Upper lobe of left lung (tissue), 6 donors: ENCODE measurements around the gene UMAD1. TPM values are rescaled to one million over a fixed set of nuclear protein-coding genes. Genes with fewer than 3 reads are reported as not detected.
A peak's percentile ranks its signal among the peaks of the same experiment; 100 is the strongest.
"Not testable (repeated sequence)": the region's sequence is repeated elsewhere in the genome, so short reads cannot be mapped to it uniquely, and the experiment has no call there.

Experiments
- ATAC-seq, 2 donors: fragments of 200-7000 bp; cut with Tn5 transposase; one replicate each; pipeline ENCODE4 v1.9.1; 2022; ENCODE audit warnings: mild to moderate bottlenecking in 2 of 2, moderate library complexity in 2 of 2; ENCODE audit not compliant: low FRiP score in 2 of 2
- DNase-seq, 2 donors: peaks; one replicate each; pipeline ENCODE4 v3.0.0-alpha.2; 2019 to 2020
- H3K27ac ChIP-seq, 4 donors: fragments of 200-600 bp; sonication (generic); one replicate each; pipeline ENCODE4 v1.5.1; 2016 to 2019
- H3K27me3 ChIP-seq, 4 donors: fragments of 200-600 bp; sonication (generic); one replicate each; pipeline ENCODE4 v1.5.1; 2017 to 2019
- H3K36me3 ChIP-seq, 4 donors: fragments of 200-600 bp; sonication (generic); one replicate each; pipeline ENCODE4 v1.5.1; 2016 to 2019
- H3K4me1 ChIP-seq, 4 donors: fragments of 200-600 bp; sonication (generic); one replicate each; pipeline ENCODE4 v1.5.1; 2018 to 2019
- H3K4me3 ChIP-seq, 4 donors: fragments of 200-600 bp; sonication (generic); one replicate each; pipeline ENCODE4 v1.5.1; 2017 to 2019; ENCODE audit warnings: mild to moderate bottlenecking in 2 of 4, moderate library complexity in 1 of 4
- H3K9me3 ChIP-seq, 4 donors: fragments of 200-600 bp; sonication (generic); one replicate each; pipeline ENCODE4 v1.5.1; 2018 to 2019
- CTCF ChIP-seq, 6 experiments: fragments of 450-650 bp in 4 of 6; fragments of 200-600 bp in 2 of 6; sonication (generic) in 2 of 6; IDR thresholded peaks; one replicate each; pipeline ENCODE4 v1.5.1; 2016 to 2019; ENCODE audit warnings: antibody characterized with exemption in 6 of 6
- EP300 ChIP-seq, 4 donors: sonication (generic); formaldehyde crosslinking; IDR thresholded peaks; one replicate each; pipeline ENCODE4 v1.5.1; 2017; ENCODE audit warnings: antibody characterized with exemption in 4 of 4, control low read depth in 2 of 4
- POLR2A ChIP-seq, 4 donors: fragments of 450-650 bp; IDR thresholded peaks; one replicate each; pipeline ENCODE4 v1.5.1; 2016 to 2017; ENCODE audit warnings: antibody characterized with exemption in 4 of 4, mild to moderate bottlenecking in 2 of 4
- POLR2AphosphoS5 ChIP-seq, 2 donors: sonication (generic); formaldehyde crosslinking; IDR thresholded peaks; one replicate each; pipeline ENCODE4 v1.5.1; 2017; ENCODE audit warnings: antibody characterized with exemption in 2 of 2
- WGBS, 2 donors: methylation state at CpG; one replicate each; pipeline ENCODE4 v1.1.5; 2017 to 2018; 5-methylcytosine and 5-hydroxymethylcytosine counted together
- total RNA-seq, 6 donors: library from RNA; depleted of rRNA in 4 of 6; stranded (reverse); fragments of >200 nt in 4 of 6; gene quantifications; one replicate each; pipeline versions ENCODE4 v1.1.0 to v1.2.1, GENCODE V29; 2016 to 2021
- donor health status: DM: no; HTN: no; CAD: no; lungs with moderate emphysema.
- donor health status: DM: no; HTN: yes; CAD: no; lungs with severe emphysema.

The UMAD1 gene
- total RNA-seq, 6 donors from 2014 or later = 8.4 to 29.7 (median 13.3) TPM

- TF ChIP-seq POLR2A (IDR thresholded peaks at IDR 0.05) = no peak
- TF ChIP-seq CTCF (IDR thresholded peaks at IDR 0.05) = no peak
- no peak for TF ChIP-seq EP300 (IDR thresholded peaks at IDR 0.05)
- Histone ChIP-seq H3K27me3 (no peaks in the 10 kb centered on the region), H3K27ac (no peak overlapping the region), H3K9me3 (no peaks in the 10 kb centered on the region), H3K4me3 (no peak overlapping the region), H3K36me3 (no peaks in the 10 kb centered on the region), H3K4me1 (peaks cover 0 to 3% (median 0%) of the 10 kb centered on the region in 4 donors)
- ATAC-seq (no peak), DNase-seq (no peak)
- WGBS, 2 donors = 81 to 86% methylated on average over 1 of the region's 1 CpG
These were observed 12.4 kb downstream of the UMAD1 start for GRCh38 chr7:7652798-7653540.

DNA sequence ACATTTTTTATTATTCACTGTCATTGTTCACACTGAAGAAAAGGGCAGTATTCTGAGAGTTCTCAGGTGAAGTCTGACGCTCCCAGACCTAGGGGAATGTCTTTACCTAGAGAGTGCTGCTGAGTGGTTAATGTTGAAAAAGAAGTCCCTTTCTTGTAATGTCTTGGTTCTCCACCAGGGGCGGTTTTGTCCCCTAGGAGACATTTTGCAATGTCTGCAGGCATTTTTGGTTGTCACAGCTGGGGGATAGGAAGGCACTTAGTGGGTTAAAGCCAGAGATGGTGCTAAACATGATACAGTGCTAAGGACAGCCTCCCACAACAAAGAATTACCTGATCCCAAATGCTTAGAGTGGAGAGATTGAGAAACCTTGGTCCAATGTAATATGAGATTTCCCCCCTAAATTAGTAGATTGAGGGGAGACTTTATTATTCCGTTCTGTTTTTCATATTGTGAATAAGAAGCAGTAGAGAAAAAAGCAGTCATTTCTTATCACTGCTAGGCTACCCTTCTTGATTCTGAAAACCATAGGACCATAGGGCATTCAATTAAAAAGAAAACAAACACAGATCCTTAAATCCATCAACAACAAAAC, 13.1 kb downstream of the UMAD1 start:
- Histone ChIP-seq H3K4me1 (peaks cover 0 to 3% (median 0%) of the 10 kb centered on the region in 4 donors), H3K4me3 (no peak overlapping the region), H3K36me3 (no peaks in the 10 kb centered on the region), H3K27ac (no peak overlapping the region), H3K27me3 (no peaks in the 10 kb centered on the region), H3K9me3 (no peaks in the 10 kb centered on the region)
- WGBS, 2 donors = 78 to 92% methylated on average over 3 of the region's 3 CpGs
- ATAC-seq (no peak), DNase-seq (no peak)
- TF ChIP-seq POLR2AphosphoS5 (IDR thresholded peaks at IDR 0.05) = no peak
- TF ChIP-seq CTCF (IDR thresholded peaks at IDR 0.05) = peak in 4 of 6 experiments; percentile 17 to 36 (median 28)

GRCh38 chr7:7654964-7655715, 14.6 kb downstream of the UMAD1 start:
- Histone ChIP-seq H3K36me3 (no peaks in the 10 kb centered on the region), H3K4me1 (peaks cover 0 to 3% (median 0%) of the 10 kb centered on the region in 4 donors), H3K27ac (no peak overlapping the region), H3K27me3 (no peaks in the 10 kb centered on the region), H3K9me3 (no peaks in the 10 kb centered on the region), H3K4me3 (no peak overlapping the region)
- TF ChIP-seq POLR2A (IDR thresholded peaks at IDR 0.05) (no peak), POLR2AphosphoS5 (IDR thresholded peaks at IDR 0.05) (no peak), EP300 (IDR thresholded peaks at IDR 0.05) (no peak), CTCF (IDR thresholded peaks at IDR 0.05) (no peak)
- DNase-seq (no peak), ATAC-seq (no peak)
- 60 to 73% methylated on average over 4 of the region's 4 CpGs for WGBS, 2 donors

DNA sequence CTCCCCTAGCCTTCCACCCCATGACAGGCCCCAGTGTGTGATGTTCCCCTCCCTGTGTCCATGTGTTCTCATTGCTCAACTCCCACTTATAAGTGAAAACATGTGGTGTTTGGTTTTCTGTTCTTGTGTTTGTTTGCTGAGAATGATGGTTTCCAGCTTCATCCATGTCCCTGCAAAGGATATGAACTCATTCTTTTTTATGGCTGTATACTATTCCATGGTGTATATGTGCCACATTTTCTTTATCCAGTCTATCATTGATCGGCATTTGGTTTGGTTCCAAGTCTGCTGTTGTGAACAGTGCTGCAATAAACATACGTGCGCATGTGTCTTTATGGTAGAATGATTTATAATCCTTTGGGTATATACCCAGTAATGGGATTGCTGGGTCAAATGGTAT, 15.9 kb downstream of the UMAD1 start:
- not testable (repeated sequence) for H3K36me3 ChIP-seq, H3K27me3 ChIP-seq, H3K4me3 ChIP-seq, H3K9me3 ChIP-seq, DNase-seq, ATAC-seq, H3K4me1 ChIP-seq, H3K27ac ChIP-seq
- 96 to 98% methylated on average over 3 of the region's 3 CpGs for WGBS, 2 donors

DNA sequence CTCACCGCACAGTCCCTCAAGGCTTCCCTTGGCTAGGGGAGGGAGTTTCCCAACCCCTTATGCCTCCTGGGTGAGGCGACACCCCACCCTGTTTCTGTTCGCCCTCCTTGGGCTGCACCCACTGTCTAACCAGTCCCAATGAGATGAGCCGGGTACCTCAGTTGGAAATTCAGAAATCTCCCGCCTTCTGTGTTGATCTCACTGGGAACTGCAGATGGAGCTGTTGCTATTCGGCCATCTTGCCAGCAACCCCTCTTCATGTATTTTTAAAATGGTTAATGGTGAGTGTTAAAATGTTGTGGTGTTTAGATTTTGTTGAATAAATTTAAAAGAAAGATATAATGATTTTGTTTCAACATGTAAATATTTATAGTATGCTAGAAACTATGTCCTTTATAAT, 22.0 kb downstream of the UMAD1 start:
- H3K27ac ChIP-seq = no peak overlapping the region
- H3K9me3 ChIP-seq = no peaks in the 10 kb centered on the region
- no peaks in the 10 kb centered on the region for H3K36me3 ChIP-seq
- 90 to 94% methylated on average over 6 of the region's 6 CpGs for WGBS, 2 donors
- TF ChIP-seq POLR2A (IDR thresholded peaks at IDR 0.05) (no peak), POLR2AphosphoS5 (IDR thresholded peaks at IDR 0.05) (no peak), EP300 (IDR thresholded peaks at IDR 0.05) (no peak), CTCF (IDR thresholded peaks at IDR 0.05) (no peak)
- H3K4me1 ChIP-seq = peaks cover 0 to 8% (median 7%) of the 10 kb centered on the region in 4 donors
- DNase-seq (no peak), ATAC-seq (no peak)
- no peak overlapping the region for H3K4me3 ChIP-seq
- H3K27me3 ChIP-seq = no peaks in the 10 kb centered on the region
